ENCODE results near the gene SKAP2.

GRCh38 chr7:26714438-26714837 is 150.0 kb downstream of the SKAP2 start:
- no peak for TF ChIP-seq RAD21 (IDR thresholded peaks at IDR 0.05; ENCODE audit: insufficient read depth, low read depth, low read length)
- TF ChIP-seq CTCF (IDR thresholded peaks at IDR 0.05 in 2 of 3, conservative IDR thresholded peaks at IDR 0.05 in 1 of 3; ENCODE audit: control insufficient read depth in 2 of 3, extremely low read depth in 1 of 3, insufficient read depth in 1 of 3, low read depth in 3 of 3, low read length in 3 of 3), result no peak
- no peak for TF ChIP-seq ZZZ3 (IDR thresholded peaks at IDR 0.05; ENCODE audit: control insufficient read depth, insufficient read length, low read depth)
- TF ChIP-seq DPF2 (IDR thresholded peaks at IDR 0.05), result no peak
- TF ChIP-seq SP1 (IDR thresholded peaks at IDR 0.05; ENCODE audit: low read depth, low read length), result no peak
- no peak for TF ChIP-seq EP300 (IDR thresholded peaks at IDR 0.05; ENCODE audit: borderline replicate concordance in 1 of 2, control insufficient read depth in 1 of 2, low read depth in 2 of 2, low read length in 2 of 2)
- TF ChIP-seq ASH2L (IDR thresholded peaks at IDR 0.05; ENCODE audit: borderline replicate concordance, low read depth), result no peak
- no peak for TF ChIP-seq MXI1 (IDR thresholded peaks at IDR 0.05; ENCODE audit: low read depth, low read length)
- TF ChIP-seq POLR2A (IDR thresholded peaks at IDR 0.05; ENCODE audit: low read depth, low read length), result no peak
- no peak for TF ChIP-seq RAD51 (IDR thresholded peaks at IDR 0.05)

Measured in GM12878 (cell line).